Effector memory CD8-positive, alpha-beta T cell (primary cell): ENCODE data around the gene ANXA11.

Source experiments
- ATAC-seq: fragments of 150-1000 bp; cut with Tn5 transposase; replicated peaks from 2 replicates; pipeline ENCODE4 v1.10.0; 2021; ENCODE audit warnings: mild to moderate bottlenecking, moderate library complexity
- DNase-seq, 3 experiments: peaks; one replicate each; pipeline ENCODE4 v3.0.0; 2021
- H3K27ac Mint-ChIP-seq, 2 donors: one replicate each; pipeline ENCODE4 v1.8.0; 2022; ENCODE audit warnings: mild to moderate bottlenecking in 2 of 2, mixed read lengths in 2 of 2, moderate library complexity in 2 of 2
- H3K27me3 Mint-ChIP-seq, 2 donors: one replicate each; pipeline ENCODE4 v1.8.0; 2022; ENCODE audit warnings: mixed read lengths in 2 of 2
- H3K36me3 Mint-ChIP-seq: one replicate; pipeline ENCODE4 v1.8.0; 2022; ENCODE audit warnings: mild to moderate bottlenecking, moderate library complexity, mixed read lengths; ENCODE audit not compliant: insufficient read depth
- H3K4me1 Mint-ChIP-seq, 2 donors: one replicate each; pipeline ENCODE4 v1.8.0; 2022; ENCODE audit warnings: low read depth in 2 of 2, mixed read lengths in 2 of 2
- H3K4me3 Mint-ChIP-seq, 2 donors: one replicate each; pipeline ENCODE4 v1.8.0; 2022; ENCODE audit warnings: mild to moderate bottlenecking in 2 of 2, mixed read lengths in 2 of 2, moderate library complexity in 2 of 2
- H3K9me3 Mint-ChIP-seq, 2 donors: one replicate each; pipeline ENCODE4 v1.8.0; 2022; ENCODE audit warnings: mixed read lengths in 2 of 2

The ANXA11 gene

DNA sequence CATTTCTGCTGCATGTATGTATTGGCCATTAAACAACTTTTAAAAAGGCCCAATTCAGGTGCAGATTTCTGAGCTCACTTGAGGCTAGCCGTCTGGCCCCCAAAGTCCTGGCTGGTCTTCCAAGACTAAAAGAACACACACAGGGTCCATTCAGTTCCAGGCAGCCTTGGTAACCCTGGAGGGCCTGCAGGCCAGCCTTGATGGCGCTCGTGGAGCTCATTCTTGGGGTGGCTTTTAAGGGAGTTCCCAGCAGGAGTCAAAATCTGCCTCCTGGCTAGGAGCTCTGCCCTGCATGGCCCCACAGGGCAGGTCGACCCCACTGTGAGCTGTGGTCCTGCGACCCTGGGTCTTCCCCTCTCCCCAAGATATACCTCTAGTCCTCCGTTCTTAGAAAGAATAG, 28.8 kb downstream of the ANXA11 start:
- Mint-ChIP-seq H3K36me3 (peaks cover 38% of the 10 kb centered on the region), H3K9me3 (no peaks in the 10 kb centered on the region), H3K4me1 (peaks cover 42 to 49% of the 10 kb centered on the region in 2 donors), H3K27ac (peak overlapping the region; percentile 41 to 85), H3K27me3 (no peaks in the 10 kb centered on the region), H3K4me3 (peak overlapping the region in 1 of 2 donors; percentile 38)
- ATAC-seq = no peak
- DNase-seq = no peak

DNA sequence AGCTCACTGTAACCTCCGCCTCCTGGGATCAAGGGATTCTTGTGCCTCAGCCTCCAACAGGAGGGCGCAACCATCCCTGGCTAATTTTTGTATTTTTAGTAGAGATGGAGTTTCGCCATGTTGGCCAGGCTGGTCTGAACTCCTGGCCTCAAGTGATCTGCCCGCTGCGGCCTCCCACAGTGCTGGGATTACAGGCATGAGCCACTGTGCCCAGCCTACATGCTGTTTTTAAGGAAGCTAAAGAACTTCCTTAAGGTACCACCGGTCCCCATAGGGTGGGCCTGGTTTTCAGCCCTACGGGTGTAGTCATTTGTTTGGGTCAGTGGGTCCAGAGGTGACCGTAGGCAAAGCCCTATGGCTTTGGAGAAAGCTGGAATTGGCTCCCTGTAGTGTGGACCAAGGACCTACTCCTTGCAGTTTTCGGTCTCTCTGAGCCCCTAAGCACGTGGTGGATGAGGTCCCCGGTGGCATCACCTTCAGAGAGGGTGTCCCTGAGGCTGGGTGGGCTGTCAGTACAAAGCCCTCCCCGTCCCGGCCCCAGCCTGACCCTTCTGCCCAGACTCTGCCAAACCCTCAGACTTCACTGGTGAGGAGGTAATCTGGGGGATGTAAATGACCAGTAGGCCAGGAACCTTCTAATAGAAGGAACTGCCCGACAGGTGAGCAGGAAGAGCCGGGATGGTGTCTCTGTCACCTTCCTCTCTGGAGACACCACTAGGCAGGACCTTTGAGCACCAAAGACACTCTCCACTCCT, 30.5 kb downstream of the ANXA11 start:
- Mint-ChIP-seq H3K4me1 (peaks cover 41 to 44% of the 10 kb centered on the region in 2 donors), H3K36me3 (peaks cover 42% of the 10 kb centered on the region), H3K9me3 (no peaks in the 10 kb centered on the region), H3K27ac (peak overlapping the region in 1 of 2 donors; percentile 35), H3K4me3 (no peak overlapping the region), H3K27me3 (no peaks in the 10 kb centered on the region)
- DNase-seq = no peak
- no peak for ATAC-seq

DNA sequence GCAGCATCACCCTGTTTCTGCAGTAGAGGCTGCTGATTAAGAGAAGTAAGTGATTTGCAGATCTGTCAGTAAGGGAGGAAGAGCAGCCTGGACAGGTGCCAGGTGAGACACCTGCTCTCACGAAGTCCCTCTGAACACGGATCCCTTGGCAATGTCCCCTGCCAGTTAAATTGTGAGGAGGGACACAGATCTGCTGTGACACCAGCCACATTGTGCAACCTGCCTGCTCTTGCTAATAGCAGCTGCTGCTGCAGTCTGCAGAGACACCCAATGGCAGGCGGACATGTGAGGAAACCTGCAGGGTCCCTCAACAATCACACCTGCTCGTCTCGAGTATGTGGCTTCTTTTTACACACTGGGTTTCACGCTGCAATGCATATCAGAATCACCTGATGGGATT, 31.9 kb downstream of the ANXA11 start:
- Mint-ChIP-seq H3K4me1 (peaks cover 36 to 38% of the 10 kb centered on the region in 2 donors), H3K9me3 (no peaks in the 10 kb centered on the region), H3K4me3 (no peak overlapping the region), H3K27ac (peak overlapping the region in 1 of 2 donors; percentile 63), H3K36me3 (peaks cover 45% of the 10 kb centered on the region), H3K27me3 (no peaks in the 10 kb centered on the region)
- no peak for DNase-seq
- no peak for ATAC-seq

DNA sequence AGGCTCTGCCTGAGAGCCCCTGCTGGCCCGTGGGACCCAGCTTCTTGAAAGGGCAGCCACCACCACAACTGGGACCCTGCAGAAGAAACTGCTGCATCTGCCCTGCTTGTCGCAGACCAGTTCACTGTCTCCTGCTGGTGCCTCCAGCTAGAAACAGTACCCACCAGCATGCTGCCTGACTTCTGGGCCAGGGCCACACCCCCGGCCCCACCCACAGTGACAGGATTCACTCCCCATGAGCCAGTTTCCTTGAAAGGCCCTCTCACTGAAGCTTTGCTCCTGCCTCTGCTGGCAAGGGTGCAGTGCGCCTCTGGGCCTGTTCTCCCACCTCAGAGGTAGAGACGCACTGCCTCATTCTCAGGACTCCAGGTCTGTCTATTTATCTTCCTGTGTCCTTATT, 32.4 kb downstream of the ANXA11 start:
- DNase-seq (no peak), ATAC-seq (no peak)
- Mint-ChIP-seq H3K9me3 (no peaks in the 10 kb centered on the region), H3K27me3 (no peaks in the 10 kb centered on the region), H3K4me1 (peaks cover 30 to 35% of the 10 kb centered on the region in 2 donors), H3K27ac (peak overlapping the region in 1 of 2 donors; percentile 63), H3K36me3 (peaks cover 48% of the 10 kb centered on the region), H3K4me3 (no peak overlapping the region)

DNA sequence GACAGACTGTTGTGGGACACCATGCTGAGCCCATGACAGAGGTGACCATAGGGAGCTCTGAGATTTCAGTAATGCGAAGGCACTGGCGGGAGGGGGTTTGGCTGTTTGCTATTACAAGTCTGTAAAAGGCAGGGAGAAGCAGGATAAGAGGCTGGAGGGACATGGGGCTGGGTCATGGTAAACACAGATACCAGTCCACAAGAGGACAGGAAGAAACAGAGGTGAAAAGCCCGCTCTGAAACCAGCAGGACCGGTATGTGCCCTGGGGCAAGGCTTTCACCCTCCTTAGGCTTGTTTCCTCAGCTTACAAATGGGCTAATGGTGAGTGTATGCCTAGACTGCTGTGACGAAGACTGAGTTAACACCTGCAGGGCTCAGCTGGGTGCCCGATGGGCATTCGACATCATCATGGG, 34.1 kb downstream of the ANXA11 start:
- Mint-ChIP-seq H3K27ac (peak overlapping the region; percentile 72 to 83), H3K4me1 (peaks cover 18 to 21% of the 10 kb centered on the region in 2 donors), H3K27me3 (no peaks in the 10 kb centered on the region), H3K4me3 (no peak overlapping the region), H3K9me3 (no peaks in the 10 kb centered on the region), H3K36me3 (peaks cover 57% of the 10 kb centered on the region)
- ATAC-seq = no peak
- no peak for DNase-seq

DNA sequence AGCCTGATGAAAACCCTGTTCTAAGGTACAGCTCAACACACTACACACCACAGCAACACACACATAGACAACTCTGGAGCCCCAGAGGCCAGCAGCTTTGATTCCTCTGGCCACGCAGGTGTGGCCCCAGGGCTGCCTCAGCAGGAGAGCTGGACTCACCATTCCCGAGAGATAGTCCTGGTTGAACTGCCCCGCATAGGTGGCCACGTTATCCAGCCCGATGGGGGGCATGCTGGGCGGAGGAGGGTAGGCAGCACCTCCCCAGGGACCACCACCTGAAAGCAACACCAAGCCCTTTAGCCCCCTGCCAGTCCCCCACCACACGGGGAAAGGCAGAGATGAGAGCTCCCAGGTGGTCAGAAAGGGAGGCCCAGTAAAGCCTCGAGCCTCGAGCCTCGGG, 34.7 kb downstream of the ANXA11 start:
- ATAC-seq (no peak), DNase-seq (no peak)
- Mint-ChIP-seq H3K36me3 (peaks cover 62% of the 10 kb centered on the region), H3K4me3 (no peak overlapping the region), H3K4me1 (peaks cover 17 to 25% of the 10 kb centered on the region in 2 donors), H3K9me3 (no peaks in the 10 kb centered on the region), H3K27ac (peak overlapping the region; percentile 72 to 83), H3K27me3 (no peaks in the 10 kb centered on the region)

DNA sequence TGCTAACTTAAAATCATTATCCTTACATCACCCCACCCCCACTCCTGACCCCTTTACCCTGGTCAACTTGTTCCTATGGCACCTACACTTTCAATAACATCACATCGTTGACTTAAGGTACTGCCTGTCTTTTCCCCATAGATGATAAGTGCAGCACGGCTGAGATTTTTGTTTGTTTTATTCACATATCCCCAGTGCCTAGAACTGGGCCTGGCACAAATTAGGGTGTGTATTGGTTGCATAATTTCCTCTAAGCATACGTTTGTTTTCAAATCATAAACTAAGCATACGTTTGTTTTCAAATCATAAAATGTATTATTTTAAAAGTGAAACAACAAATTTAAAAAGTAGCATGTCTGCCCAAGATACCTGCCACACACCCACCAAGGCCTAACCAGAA, 35.3 kb downstream of the ANXA11 start:
- peaks cover 14 to 26% of the 10 kb centered on the region in 2 donors for H3K4me1 Mint-ChIP-seq
- H3K4me3 Mint-ChIP-seq = no peak overlapping the region
- H3K36me3 Mint-ChIP-seq = peaks cover 65% of the 10 kb centered on the region
- H3K27me3 Mint-ChIP-seq = no peaks in the 10 kb centered on the region
- no peaks in the 10 kb centered on the region for H3K9me3 Mint-ChIP-seq
- DNase-seq (no peak), ATAC-seq (no peak)
- peak overlapping the region; percentile 72 to 86 for H3K27ac Mint-ChIP-seq

DNA sequence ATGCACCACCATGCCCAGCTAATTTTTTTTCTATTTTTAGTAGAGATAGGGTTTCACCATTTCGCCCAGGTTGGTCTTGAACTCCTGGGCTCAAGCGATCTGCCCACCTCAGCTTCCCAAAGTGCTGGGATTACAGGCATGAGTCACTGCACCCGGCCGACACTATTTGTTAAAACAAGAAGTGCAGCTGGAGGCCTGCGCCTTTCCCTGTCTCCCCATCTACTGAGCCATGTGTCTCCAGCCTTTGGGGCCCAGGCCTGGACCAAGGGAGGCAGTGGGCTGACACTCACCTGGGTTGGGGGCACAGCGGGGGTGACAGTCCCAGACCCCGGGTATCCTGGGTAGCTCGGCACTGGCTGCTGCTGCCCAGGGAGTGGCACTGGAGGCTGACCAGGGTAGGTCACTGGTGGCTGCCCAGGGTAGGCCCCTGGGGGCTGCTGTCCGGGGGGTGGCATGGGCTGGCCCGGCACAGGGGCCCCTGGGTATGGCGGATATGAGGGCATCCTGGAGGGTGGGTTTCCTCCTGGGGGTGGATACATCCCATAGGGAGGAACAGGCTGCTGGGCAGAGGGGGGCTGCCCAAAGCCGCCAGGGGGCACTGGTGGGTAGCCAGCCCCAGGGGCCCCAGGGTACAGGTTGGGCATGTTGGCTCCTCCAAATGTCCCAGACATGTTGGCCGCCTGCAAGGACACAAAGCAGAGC, 36.5 kb downstream of the ANXA11 start:
- peak overlapping the region; percentile 72 to 86 for H3K27ac Mint-ChIP-seq
- H3K27me3 Mint-ChIP-seq = no peaks in the 10 kb centered on the region
- DNase-seq (peak; percentile 26 to 40 (median 32)), ATAC-seq (peak; percentile 67)
- H3K4me3 Mint-ChIP-seq = no peak overlapping the region
- peaks cover 14 to 26% of the 10 kb centered on the region in 2 donors for H3K4me1 Mint-ChIP-seq
- peaks cover 70% of the 10 kb centered on the region for H3K36me3 Mint-ChIP-seq
- no peaks in the 10 kb centered on the region for H3K9me3 Mint-ChIP-seq

DNA sequence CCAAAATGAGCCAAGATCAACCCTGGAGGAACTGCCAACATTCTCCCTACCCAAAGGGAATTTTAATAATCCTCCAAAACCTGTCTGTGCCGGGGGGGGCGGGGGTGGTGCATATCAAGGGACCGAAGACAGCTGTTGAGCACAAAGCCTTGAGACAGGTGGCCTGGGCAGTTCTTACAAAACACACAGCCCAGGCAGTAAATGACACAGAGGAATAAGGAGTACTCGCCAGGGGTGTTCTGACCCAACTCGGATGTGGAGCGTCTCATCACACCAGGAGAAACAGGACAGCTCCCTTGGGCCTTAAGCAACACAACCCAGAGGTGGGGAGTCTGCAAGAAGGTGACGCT, 37.2 kb downstream of the ANXA11 start:
- no peaks in the 10 kb centered on the region for H3K27me3 Mint-ChIP-seq
- H3K36me3 Mint-ChIP-seq = peaks cover 76% of the 10 kb centered on the region
- H3K27ac Mint-ChIP-seq = peak overlapping the region in 1 of 2 donors; percentile 72
- DNase-seq (no peak), ATAC-seq (no peak)
- H3K9me3 Mint-ChIP-seq = no peaks in the 10 kb centered on the region
- peaks cover 18 to 26% of the 10 kb centered on the region in 2 donors for H3K4me1 Mint-ChIP-seq
- H3K4me3 Mint-ChIP-seq = no peak overlapping the region

DNA sequence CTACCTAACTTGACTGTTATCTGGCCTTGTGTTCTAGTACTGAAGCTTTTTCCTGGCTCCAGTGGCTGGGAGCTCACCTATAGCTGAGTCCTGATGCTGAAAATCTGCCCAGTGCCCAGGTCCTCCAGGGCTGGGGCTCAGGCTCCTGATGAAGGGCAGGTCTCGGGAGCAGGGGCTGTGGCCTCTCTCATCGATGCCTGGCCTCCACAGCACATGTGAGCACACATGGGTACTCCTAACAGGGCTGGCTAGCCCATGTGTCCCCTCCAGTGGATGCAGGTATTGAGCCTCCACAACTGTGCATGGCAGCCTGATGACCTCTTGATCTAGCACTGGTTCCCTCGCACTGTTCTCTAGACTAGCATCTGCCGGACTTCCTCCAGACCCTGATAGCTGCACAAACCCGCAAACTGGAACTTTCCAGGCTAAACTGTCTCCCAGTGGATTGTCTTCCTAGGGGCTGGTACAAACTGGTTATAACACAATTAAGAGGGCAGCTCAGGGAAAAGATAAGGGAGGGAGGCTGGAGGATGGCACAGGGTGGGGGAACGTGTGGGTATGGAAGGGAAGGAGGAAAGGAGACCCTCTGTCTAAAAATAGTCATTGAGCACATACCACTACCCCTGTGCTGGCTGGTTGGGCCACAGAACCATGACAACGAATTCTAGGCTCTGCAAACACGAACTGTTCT, 37.7 kb downstream of the ANXA11 start:
- DNase-seq (no peak), ATAC-seq (no peak)
- Mint-ChIP-seq H3K4me1 (peaks cover 16 to 26% of the 10 kb centered on the region in 2 donors), H3K36me3 (peaks cover 77% of the 10 kb centered on the region), H3K4me3 (no peak overlapping the region), H3K27me3 (no peaks in the 10 kb centered on the region), H3K9me3 (no peaks in the 10 kb centered on the region), H3K27ac (no peak overlapping the region)

DNA sequence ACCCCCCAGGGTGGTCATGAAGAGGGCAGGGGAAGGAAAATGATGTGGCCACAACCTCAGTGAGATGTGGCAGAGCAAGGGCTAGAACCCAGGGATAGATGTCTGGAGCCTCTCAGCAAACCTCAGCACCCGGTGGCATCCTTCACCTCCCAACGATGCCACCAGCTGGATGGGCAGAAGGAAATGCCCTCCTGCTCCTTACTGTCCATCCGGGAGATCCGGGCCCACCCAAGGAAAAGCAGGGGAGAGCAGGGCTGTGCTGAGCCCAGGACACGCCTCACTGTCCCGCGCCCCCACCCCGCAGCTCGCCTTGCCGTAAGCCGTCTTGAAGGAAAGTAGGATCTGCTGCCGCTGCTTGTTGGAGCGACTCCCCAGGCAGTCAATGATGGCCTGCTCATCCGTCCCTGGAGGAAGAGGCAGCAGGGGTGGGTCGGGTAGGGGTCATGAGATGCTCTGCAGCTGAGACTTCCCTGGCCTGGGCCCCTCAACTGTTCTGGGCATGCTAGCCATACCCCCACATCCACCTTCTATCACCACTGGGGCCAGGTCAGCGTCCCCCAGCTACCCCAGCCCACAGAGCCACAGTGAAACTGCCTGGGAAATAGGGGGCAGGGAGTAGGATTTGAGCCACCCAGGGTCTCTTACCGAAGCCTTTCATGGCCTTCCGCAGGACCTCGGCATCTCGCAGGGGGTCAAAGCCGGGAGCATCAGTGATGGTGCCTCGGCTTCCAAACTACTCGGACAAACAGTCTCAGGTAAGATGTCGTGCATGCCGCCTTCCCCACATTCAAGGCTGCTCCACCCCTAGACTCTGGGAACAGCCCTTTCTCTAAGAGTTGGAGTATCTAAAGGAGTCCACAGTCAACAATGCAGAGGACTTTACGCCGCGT, 38.5 kb downstream of the ANXA11 start:
- no peak for ATAC-seq
- Mint-ChIP-seq H3K36me3 (peaks cover 78% of the 10 kb centered on the region), H3K27me3 (no peaks in the 10 kb centered on the region), H3K4me1 (peaks cover 16 to 26% of the 10 kb centered on the region in 2 donors), H3K27ac (peak overlapping the region in 1 of 2 donors; percentile 62), H3K4me3 (no peak overlapping the region), H3K9me3 (no peaks in the 10 kb centered on the region)
- DNase-seq = no peak

DNA sequence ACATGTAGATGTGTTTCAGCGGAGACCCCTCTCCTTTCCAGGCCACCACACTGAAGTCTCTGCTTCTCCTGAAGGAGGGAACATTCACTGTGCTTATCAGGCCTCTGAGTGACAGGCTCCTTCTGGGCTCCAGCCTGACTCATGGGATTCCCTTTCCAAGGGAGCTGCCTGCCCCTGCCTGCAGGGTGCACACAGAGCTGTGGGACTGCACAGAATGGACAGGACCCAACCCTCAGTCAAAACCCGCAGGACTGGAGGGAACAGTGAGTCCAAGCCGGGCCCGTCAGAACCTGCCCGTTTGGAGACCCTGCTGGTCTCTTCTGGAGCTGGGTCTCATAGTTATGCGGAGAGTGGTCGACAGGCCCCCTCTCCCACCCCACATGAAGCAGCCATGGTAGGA, 40.2 kb downstream of the ANXA11 start:
- Mint-ChIP-seq H3K36me3 (peaks cover 82% of the 10 kb centered on the region), H3K27me3 (no peaks in the 10 kb centered on the region), H3K4me1 (peaks cover 22 to 23% of the 10 kb centered on the region in 2 donors), H3K9me3 (no peaks in the 10 kb centered on the region), H3K4me3 (no peak overlapping the region), H3K27ac (peak overlapping the region in 1 of 2 donors; percentile 62)
- DNase-seq (no peak), ATAC-seq (no peak)

DNA sequence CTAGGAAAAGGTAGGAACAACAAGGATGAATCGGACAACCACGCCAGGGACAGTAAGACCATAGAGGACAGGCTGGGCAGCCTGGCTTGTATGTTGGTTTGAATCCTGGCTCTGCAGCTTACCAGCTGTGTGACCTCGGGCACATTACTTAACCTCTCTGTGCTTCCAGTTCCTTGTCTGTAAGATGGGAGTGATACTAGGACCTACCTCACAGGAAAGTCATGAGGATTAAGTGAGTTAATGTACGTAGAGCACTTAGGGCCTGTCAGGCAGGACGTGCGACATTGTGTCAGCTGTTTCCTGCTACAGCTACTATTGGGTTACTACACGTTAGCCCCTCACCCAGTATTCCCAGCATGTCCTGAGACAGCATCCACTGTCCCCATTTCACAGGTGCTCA, 40.7 kb downstream of the ANXA11 start:
- H3K9me3 Mint-ChIP-seq = no peaks in the 10 kb centered on the region
- H3K4me3 Mint-ChIP-seq = no peak overlapping the region
- no peak for DNase-seq
- H3K36me3 Mint-ChIP-seq = peaks cover 78% of the 10 kb centered on the region
- no peaks in the 10 kb centered on the region for H3K27me3 Mint-ChIP-seq
- peak overlapping the region in 1 of 2 donors; percentile 62 for H3K27ac Mint-ChIP-seq
- H3K4me1 Mint-ChIP-seq = peaks cover 17 to 21% of the 10 kb centered on the region in 2 donors
- no peak for ATAC-seq
